Keratinocyte (primary cell): ENCODE data around the gene POLR2C. TPM values are rescaled to one million over a fixed set of nuclear protein-coding genes. Genes with fewer than 3 reads are reported as not detected.

ENCODE experiments used
- DNase-seq: peaks from one replicate; pipeline ENCODE4 v3.0.0-alpha.2; 2011; ENCODE audit warnings: low read depth, missing footprints, low spot score
- FAIRE-seq: peaks from 2 replicates; lab custom pipeline; 2011; peaks lifted over from hg19 to GRCh38; lab: Jason Lieb, UNC
- H2AFZ ChIP-seq: 2 replicates; pipeline ENCODE4 v1.6.0; 2012; ENCODE audit warnings: low read length, control low read depth, inconsistent platforms; ENCODE audit not compliant: control insufficient read depth
- H3K27ac ChIP-seq: 2 replicates; pipeline ENCODE4 v1.5.1; 2011; ENCODE audit warnings: low read length; ENCODE audit not compliant: control insufficient read depth, insufficient read depth
- H3K27me3 ChIP-seq: 3 replicates; pipeline ENCODE4 v1.6.0; 2011; ENCODE audit warnings: low read length; ENCODE audit not compliant: control insufficient read depth, insufficient read depth; ENCODE audit errors: extremely low read depth
- H3K36me3 ChIP-seq, 2 experiments: 2 replicates in 1 of 2; 3 replicates in 1 of 2; pipeline ENCODE4 v1.5.1; 2011; ENCODE audit warnings: low read length in 2 of 2, mild to moderate bottlenecking in 1 of 2; ENCODE audit not compliant: control insufficient read depth in 2 of 2, insufficient read depth in 2 of 2; ENCODE audit errors: extremely low read depth in 1 of 2
- H3K4me1 ChIP-seq: 3 replicates; pipeline ENCODE4 v1.5.1; 2011; ENCODE audit warnings: low read length; ENCODE audit not compliant: control insufficient read depth, insufficient read depth; ENCODE audit errors: extremely low read depth
- H3K4me2 ChIP-seq: 3 replicates; pipeline ENCODE4 v1.6.0; 2011; ENCODE audit warnings: low read depth, low read length; ENCODE audit not compliant: control insufficient read depth, insufficient read depth; ENCODE audit errors: extremely low read depth
- H3K4me3 ChIP-seq, 3 experiments: fragments of 200-600 bp in 1 of 3; sonication (generic) in 1 of 3; 2 replicates in 2 of 3; 3 replicates in 1 of 3; pipeline ENCODE4 v1.5.1; 2011 to 2016; ENCODE audit warnings: low read length in 3 of 3, mild to moderate bottlenecking in 3 of 3, control low read depth in 2 of 3, inconsistent platforms in 1 of 3, low read depth in 1 of 3, mixed read lengths in 1 of 3, mixed run types in 1 of 3, moderate library complexity in 1 of 3; ENCODE audit not compliant: control insufficient read depth in 2 of 3, insufficient read depth in 2 of 3; ENCODE audit errors: extremely low read depth in 1 of 3
- H3K79me2 ChIP-seq: 2 replicates; pipeline ENCODE4 v1.6.0; 2012; ENCODE audit warnings: low read length; ENCODE audit not compliant: control insufficient read depth, insufficient read depth
- H3K9ac ChIP-seq: 3 replicates; pipeline ENCODE4 v1.6.0; 2011; ENCODE audit warnings: low read length; ENCODE audit not compliant: control insufficient read depth, insufficient read depth; ENCODE audit errors: extremely low read depth
- H3K9me1 ChIP-seq: 3 replicates; pipeline ENCODE4 v1.6.0; 2011; ENCODE audit warnings: low read length; ENCODE audit not compliant: control insufficient read depth, insufficient read depth; ENCODE audit errors: extremely low read depth
- H3K9me3 ChIP-seq: 2 replicates; pipeline ENCODE4 v1.5.1; 2012; ENCODE audit warnings: low read depth, low read length; ENCODE audit not compliant: control insufficient read depth
- H4K20me1 ChIP-seq: 3 replicates; pipeline ENCODE4 v1.6.0; 2011; ENCODE audit warnings: low read length; ENCODE audit not compliant: control insufficient read depth, insufficient read depth; ENCODE audit errors: extremely low read depth
- EZH2 ChIP-seq: IDR thresholded peaks from one replicate; pipeline ENCODE4 v1.6.1; 2012; ENCODE audit warnings: inconsistent platforms, mild to moderate bottlenecking, low read length, moderate library complexity
- dilution Hi-C: fragments of 300-500 bp; cut with MboI; formaldehyde crosslinking; loops from one replicate; pipeline ENCODE4 v1.7.0; 2020; ENCODE audit warnings: low sequenced_read_pairs; ENCODE audit not compliant: extremely low pct_ligation_motif_present
- polyA plus RNA-seq, 5 experiments: library from polyadenylated mRNA; depleted of rRNA in 3 of 5; stranded (reverse) in 3 of 5; stranded (forward) in 1 of 5; unstranded in 1 of 5; fragments of >200 nt; gene quantifications; 1 replicate in 1 of 5; 2 replicates in 3 of 5; 3 replicates in 1 of 5; pipeline versions ENCODE4 v1.2.1 to v1.2.3, GENCODE V29; 2011 to 2012; ENCODE audit warnings: missing spikeins in 2 of 5, low read depth in 1 of 5, low replicate concordance in 1 of 5
- TF ChIP-seq, protein P1 (sequence below), 3 experiments: IDR thresholded peaks in 1 of 3; conservative IDR thresholded peaks in 1 of 3; optimal IDR thresholded peaks in 1 of 3; 2 replicates in 2 of 3; 3 replicates in 1 of 3; pipeline versions ENCODE3 to v1.5.1; 2011; ENCODE audit warnings: low read length in 3 of 3, mild to moderate bottlenecking in 3 of 3, moderate library complexity in 2 of 3, control low read depth in 1 of 3, inconsistent platforms in 1 of 3; ENCODE audit not compliant: insufficient read depth in 2 of 3; ENCODE audit errors: extremely low read depth in 1 of 3

POLR2C gene
- polyA plus RNA-seq, 1 donor (not counting 4 experiments of a cell fraction or from before 2014, with no cell fraction given), result 74.6 TPM

GRCh38 chr16:57478396-57479204 is 16.1 kb downstream of the POLR2C start:
- no peak for FAIRE-seq
- no peak overlapping the region for H3K4me3 ChIP-seq

GRCh38 chr16:57479205-57479975 is 16.9 kb downstream of the POLR2C start:
- FAIRE-seq, result no peak
- H3K27ac ChIP-seq, result no peak overlapping the region

More at GRCh38 chr16:57478396-57479204, 16.1 kb downstream of the POLR2C start:
- Histone ChIP-seq H3K79me2 (no peaks in the 10 kb centered on the region), H3K4me2 (no peak overlapping the region), H4K20me1 (no peaks in the 10 kb centered on the region), H3K9me3 (no peaks in the 10 kb centered on the region), H3K9me1 (no peaks in the 10 kb centered on the region), H2AFZ (no peak overlapping the region), H3K36me3 (peaks cover 7 to 22% of the 10 kb centered on the region in 2 experiments), H3K4me1 (no peaks in the 10 kb centered on the region), H3K27me3 (no peaks in the 10 kb centered on the region), H3K9ac (no peak overlapping the region), H3K27ac (no peak overlapping the region)
- TF ChIP-seq, protein P1, sequence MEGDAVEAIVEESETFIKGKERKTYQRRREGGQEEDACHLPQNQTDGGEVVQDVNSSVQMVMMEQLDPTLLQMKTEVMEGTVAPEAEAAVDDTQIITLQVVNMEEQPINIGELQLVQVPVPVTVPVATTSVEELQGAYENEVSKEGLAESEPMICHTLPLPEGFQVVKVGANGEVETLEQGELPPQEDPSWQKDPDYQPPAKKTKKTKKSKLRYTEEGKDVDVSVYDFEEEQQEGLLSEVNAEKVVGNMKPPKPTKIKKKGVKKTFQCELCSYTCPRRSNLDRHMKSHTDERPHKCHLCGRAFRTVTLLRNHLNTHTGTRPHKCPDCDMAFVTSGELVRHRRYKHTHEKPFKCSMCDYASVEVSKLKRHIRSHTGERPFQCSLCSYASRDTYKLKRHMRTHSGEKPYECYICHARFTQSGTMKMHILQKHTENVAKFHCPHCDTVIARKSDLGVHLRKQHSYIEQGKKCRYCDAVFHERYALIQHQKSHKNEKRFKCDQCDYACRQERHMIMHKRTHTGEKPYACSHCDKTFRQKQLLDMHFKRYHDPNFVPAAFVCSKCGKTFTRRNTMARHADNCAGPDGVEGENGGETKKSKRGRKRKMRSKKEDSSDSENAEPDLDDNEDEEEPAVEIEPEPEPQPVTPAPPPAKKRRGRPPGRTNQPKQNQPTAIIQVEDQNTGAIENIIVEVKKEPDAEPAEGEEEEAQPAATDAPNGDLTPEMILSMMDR (optimal IDR thresholded peaks at IDR 0.05 in 1 of 3, IDR thresholded peaks at IDR 0.05 in 1 of 3, conservative IDR thresholded peaks at IDR 0.05 in 1 of 3; ENCODE audit: extremely low read depth in 1 of 3, insufficient read depth in 2 of 3, low read length in 3 of 3), result no peak
- no peak for TF ChIP-seq EZH2
- dilution Hi-C loops, result no loop called here
- DNase-seq, result no peak

More at GRCh38 chr16:57479205-57479975, 16.9 kb downstream of the POLR2C start:
- no peaks in the 10 kb centered on the region for H4K20me1 ChIP-seq
- peaks cover 3 to 20% of the 10 kb centered on the region in 2 experiments for H3K36me3 ChIP-seq
- H3K9me1 ChIP-seq, result no peaks in the 10 kb centered on the region
- H3K9me3 ChIP-seq, result no peaks in the 10 kb centered on the region
- no peaks in the 10 kb centered on the region for H3K27me3 ChIP-seq
- TF ChIP-seq, protein P1 (optimal IDR thresholded peaks at IDR 0.05 in 1 of 3, IDR thresholded peaks at IDR 0.05 in 1 of 3, conservative IDR thresholded peaks at IDR 0.05 in 1 of 3; ENCODE audit: extremely low read depth in 1 of 3, insufficient read depth in 2 of 3, low read length in 3 of 3), result no peak
- no peak for TF ChIP-seq EZH2
- H3K4me1 ChIP-seq, result peaks cover 5% of the 10 kb centered on the region
- no peak overlapping the region for H3K4me2 ChIP-seq
- no peak overlapping the region for H2AFZ ChIP-seq
- no peak overlapping the region for H3K9ac ChIP-seq
- dilution Hi-C loops, result no loop called here
- no peaks in the 10 kb centered on the region for H3K79me2 ChIP-seq
- no peak for DNase-seq
- no peak overlapping the region for H3K4me3 ChIP-seq
